ENCODE measurements around the gene ICE1.

DNA sequence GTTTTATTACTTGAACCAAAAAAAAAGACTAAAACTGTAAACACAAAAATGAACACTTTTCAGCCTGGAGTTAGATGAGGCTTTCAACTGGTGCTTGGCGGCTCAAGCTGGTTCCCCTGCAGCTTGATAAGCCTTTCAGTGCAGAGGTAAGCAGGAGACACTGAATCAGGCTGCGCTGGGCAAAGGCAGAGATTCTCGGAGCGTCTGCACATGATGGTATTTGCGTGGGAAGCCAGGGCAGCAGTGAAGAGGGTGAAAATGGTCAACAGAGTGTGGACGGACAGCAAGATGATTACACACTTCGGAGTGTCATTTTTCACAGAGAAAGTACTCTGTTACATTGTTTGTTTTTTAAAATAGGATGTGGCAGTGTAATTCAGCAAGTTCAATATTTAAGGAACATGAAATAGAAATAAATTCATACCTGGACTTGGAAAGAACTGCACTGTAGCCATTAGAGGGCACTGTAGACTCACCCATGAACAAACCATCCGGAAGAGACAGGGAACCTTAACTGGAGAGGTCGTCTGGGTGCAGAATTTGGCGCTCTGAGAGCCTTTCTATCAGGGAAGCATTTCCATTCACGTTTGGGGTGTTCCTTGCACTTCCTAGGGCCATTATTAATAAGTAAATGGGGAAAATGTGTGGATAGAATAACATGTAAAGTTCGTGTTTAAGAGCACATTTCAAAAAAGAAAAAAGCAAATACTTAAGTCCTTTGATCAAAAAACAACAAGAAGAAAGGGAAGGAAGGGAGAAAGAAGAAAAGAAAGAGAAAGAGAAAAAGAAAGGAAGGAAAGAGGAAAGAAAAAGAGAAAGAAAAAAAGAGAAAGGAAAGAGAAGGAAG, 69.8 kb downstream of the ICE1 start:
- TF ChIP-seq CTCF (optimal IDR thresholded peaks at IDR 0.05 in 1 of 3, IDR thresholded peaks at IDR 0.05 in 1 of 3, conservative IDR thresholded peaks at IDR 0.05 in 1 of 3; ENCODE audit: extremely low read depth in 1 of 3, insufficient read depth in 2 of 3, low read length in 3 of 3): peak; percentile 61 to 64 (median 62)
- TF ChIP-seq EZH2 (IDR thresholded peaks at IDR 0.05; ENCODE audit: low read length): no peak
